Epidermal melanocyte (primary cell): ENCODE measurements around the gene ZNF689.

ENCODE experiments used
- DNase-seq: peaks from one replicate; pipeline ENCODE4 v3.0.0; 2011; ENCODE audit warnings: low spot score; ENCODE audit not compliant: insufficient read length

The ZNF689 gene

DNA sequence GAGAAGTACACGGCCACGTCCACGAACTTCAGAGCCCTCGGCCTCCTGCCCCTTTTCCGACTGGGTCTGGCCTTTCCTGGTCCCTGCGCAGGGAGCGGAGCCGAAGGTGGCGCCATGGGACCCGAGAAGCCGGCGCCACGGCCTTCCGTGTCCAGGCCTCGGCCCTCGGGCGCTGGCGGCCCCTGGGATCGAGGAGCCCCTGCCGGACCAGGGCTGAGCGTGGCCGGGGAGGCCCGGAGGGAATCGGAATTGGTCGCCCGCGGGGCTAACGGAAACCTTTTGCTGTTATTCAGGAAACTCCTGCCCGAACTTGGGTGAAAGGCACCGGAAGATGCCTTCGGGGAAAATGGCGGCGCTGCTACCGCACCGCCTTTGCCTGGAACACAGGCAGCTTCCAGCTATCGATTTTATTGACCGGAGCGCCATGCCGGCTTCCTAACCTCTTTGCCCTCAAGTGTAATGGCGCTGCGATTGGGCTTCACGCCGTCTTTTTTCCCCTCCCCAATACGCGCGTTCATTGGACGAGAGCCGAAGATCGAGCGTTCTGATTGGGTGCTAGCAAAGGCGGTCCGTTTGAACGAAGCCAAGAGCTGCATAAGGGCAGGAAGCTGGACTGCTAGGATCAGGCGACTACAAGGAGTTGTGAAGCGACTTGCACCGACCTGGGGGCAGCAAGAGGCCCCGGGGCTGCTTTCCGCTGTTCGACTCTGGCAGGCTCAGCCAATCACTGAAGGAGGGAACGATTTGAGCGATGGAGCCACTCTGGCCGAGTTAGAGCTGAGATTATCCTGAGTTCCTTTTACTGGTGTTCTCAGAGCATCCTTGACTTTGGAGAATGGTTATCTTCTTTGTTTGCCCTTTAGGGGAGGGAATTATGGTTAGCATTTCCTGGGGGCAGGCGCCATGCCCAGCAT is at the start of gene ZNF689:
ZNF689 (minus strand) TSS at position 464 of the 914 bp plus-strand sequence; CDS start at position 116, 348 bp downstream.
- DNase-seq = peak; percentile 98

DNA sequence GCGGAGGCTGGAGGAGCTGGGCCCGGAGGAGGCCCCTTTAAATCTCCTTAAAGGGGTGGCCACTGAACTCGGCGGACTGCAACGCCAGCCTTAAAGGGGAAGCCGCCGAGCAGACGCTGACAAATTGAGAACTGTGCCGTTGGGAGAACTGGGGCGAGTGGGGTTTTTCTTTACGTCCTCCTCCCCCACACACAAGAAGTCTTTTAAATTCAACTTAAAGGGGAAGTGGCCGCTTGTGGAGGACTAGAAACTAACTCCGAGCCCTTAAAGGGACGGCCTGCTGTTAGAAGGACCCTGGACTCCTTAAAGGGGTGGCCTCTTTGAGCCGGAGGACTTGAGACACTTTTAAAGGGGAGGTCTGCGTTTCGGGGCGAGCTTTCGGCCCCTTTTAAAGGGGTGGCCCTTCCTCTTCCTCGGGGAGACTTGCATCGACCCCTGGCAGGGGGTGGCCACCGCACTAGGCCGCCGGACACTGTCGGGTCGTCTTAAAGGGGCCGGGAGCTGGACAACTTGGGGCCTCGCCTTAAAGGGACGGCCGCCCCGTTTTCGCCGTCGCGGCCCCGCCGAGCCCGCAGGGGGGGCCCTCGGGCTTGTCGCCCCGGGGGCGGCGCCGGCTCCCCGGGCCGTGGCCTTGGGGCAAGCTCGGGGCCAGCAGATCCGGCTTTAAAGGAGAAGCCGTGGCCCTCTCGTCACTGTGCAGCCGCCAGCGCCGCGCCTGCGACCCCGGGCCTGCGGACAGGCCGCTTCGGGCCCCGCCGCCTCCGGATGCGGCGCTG is 48.7 kb upstream of the ZNF689 start:
- DNase-seq = peak; percentile 60

DNA sequence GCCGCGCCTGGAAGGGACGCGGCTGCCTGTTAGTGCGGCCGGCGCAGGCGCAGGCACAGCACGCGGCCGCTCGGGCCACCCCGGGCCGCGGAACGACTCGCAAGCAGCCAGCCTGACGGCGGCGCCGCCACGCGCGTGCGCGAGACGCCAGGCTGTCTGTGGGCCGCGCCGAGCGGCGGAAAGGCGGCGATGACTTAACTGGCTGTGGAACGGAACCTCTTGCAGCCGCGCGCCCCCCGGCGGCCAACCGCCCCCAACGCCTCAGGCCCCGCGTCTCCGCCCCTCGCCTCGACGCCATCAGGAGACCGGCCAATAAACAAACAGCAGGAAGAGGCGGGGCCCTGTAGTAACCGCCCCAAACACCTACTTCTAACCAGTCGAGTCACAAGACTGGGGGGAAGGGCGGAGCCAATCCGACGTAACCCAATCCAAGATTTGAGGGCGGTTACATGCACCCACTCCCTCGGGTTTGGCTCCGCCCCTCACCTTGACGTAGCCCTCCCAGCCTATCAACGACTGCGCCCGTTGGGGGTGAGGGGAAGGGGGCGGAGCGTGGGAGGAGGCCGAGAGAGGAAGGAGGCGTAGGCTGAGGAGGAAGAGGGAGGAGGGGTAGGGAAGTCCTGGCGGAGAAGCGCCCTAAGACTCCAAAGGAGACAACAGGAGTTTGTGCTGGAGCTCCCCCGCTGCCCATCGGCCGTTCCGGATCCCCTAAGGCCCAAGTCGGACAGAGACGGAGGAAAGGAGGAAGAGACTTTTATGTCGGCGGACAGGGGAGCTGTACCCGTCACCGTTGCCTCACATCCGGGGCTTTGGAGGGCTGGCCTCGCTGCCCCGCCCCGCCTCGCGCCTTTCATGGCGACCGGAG is 47.9 kb upstream of the ZNF689 start, which contains the start of gene FBRS:
FBRS (plus strand) TSS at position 566 of the 865 bp plus-strand sequence. CDS start 1,088 bp downstream, outside the sequence.
- DNase-seq = peak; percentile 98

DNA sequence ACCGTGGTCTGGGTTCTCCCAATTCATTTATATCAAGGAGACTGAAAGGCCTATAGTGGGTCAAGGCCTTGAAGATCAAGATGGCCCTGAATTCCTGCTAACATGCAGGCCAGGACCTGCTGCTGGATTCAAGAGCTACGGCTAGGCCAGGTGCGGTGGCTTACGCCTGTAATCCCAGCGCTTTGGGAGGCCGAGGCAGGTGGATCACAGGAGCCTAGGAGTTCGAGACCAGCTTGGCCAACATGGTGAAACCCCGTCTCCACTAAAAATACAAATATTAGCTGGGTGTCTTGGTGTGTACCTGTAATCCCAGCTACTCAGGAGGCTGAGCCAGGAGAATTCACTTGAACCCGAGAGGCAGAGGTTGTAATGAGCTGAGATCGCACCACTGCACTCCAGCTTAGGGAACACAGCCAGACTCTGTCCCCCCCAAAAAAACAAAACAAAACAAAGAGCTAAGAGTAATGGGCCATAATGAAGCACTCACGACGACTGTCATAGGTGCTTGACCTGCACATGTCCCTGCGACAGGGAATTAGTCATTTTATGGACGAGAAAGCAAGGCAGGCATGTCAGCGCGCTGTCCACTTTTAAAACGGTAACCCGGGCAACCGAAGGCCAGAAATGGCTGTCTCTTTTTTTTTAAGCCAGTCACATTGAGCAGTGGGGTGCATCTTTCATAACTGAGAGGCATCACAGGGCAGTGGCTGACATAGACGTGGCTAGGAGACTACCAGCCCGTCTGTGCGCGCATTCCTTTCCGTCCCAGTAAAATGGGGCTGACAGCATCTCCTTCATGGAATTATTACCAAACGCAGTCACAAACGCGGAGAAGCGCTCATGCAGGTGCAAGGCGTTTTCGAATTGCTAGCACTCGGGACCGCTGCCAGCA is 47.0 kb upstream of the ZNF689 start:
- no peak for DNase-seq

DNA sequence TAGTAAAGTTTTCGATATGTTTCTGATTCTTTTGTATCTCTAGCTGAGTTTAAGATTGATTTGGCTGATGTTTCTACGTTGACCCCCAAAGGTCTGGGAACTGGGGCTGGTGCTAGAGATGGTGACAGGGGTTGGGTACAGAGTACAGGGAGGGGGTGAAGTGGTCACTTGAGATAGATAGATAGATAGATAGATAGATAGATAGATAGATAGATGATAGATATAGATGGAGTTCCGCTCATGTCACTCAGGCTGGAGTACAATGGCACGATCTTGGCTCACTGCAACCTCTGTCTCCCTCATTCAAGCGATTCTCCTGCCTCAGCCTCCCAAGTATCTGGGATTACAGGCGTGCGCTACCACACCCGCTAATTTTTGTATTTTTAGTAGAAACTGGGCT is 46.2 kb upstream of the ZNF689 start:
- DNase-seq = no peak

DNA sequence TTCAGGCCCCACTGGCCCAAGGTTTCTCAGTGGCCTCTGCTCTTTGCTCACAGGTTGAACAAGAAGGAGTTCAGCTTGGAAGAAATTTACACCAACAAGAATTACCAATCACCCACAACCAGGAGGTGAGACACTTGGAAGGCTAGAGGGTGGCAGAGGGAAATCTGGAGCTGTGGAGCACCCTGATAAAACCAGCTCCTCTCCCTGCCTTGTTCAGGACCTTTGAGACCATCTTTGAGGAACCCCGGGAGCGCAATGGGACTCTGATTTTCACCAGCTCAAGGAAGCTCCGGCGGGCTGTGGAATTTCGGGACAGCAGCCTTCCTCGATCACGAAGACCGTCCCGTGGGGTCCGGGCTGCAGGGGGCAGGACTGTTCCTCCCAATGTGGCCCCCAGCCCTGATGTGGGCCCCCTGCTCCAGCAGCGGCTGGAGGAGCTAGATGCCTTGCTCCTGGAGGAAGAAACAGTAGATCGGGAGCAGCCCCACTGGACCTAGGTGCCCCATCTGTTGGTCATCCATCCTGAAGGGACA is 45.7 kb upstream of the ZNF689 start:
- DNase-seq = no peak

DNA sequence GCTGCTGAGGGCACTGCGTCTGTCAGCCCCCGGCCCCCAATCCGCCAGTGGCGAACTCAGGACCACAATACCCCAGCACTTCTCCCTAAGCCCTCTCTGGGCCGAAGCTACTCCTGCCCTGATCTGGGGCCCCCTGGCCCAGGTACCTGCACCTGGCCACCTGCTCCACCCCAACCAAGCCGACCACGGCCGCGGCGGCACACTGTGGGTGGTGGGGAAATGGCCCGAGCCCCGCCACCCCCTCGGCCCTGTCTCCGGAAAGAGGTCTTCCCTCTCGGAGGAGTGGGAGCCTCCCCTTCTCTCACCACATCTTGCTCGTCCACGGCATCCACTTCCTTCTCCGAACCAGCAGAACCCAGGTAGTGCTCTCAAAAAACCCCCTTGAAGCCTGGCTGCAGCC is 44.7 kb upstream of the ZNF689 start:
- DNase-seq = no peak

DNA sequence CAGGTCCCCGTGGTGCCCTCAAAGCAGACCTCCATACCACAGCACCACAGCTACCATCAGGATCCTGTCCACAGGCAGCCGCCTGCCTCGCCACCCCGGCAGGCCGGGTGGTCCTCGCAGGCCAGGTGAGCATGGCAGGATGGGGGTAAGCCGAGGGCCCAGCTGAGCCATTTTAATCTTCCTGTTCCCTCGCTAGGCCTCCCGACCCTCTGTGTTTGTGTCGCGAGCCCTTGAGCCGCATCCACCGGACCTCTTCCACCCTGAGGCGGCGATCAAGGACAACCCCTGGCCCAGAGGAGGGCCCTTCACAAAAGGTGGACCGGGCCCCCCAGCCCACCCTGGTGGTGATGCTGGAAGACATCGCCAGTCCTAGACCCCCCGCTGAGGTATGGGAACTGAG is 42.5 kb upstream of the ZNF689 start:
- peak; percentile 11 for DNase-seq

DNA sequence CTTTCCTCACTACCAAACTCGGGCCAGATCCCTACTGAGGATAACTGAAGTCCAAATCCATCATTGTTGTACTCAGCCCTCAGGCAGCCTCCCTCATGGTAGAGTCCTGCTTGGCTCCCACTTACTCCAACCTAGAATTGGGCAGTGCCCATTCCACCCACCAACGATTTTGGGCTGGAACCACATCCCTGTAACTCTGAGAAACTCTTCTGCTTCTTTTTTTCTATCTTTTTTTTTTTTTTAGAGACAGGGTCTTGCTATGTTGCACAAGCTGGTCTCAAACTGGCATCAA is 41.8 kb upstream of the ZNF689 start:
- no peak for DNase-seq

DNA sequence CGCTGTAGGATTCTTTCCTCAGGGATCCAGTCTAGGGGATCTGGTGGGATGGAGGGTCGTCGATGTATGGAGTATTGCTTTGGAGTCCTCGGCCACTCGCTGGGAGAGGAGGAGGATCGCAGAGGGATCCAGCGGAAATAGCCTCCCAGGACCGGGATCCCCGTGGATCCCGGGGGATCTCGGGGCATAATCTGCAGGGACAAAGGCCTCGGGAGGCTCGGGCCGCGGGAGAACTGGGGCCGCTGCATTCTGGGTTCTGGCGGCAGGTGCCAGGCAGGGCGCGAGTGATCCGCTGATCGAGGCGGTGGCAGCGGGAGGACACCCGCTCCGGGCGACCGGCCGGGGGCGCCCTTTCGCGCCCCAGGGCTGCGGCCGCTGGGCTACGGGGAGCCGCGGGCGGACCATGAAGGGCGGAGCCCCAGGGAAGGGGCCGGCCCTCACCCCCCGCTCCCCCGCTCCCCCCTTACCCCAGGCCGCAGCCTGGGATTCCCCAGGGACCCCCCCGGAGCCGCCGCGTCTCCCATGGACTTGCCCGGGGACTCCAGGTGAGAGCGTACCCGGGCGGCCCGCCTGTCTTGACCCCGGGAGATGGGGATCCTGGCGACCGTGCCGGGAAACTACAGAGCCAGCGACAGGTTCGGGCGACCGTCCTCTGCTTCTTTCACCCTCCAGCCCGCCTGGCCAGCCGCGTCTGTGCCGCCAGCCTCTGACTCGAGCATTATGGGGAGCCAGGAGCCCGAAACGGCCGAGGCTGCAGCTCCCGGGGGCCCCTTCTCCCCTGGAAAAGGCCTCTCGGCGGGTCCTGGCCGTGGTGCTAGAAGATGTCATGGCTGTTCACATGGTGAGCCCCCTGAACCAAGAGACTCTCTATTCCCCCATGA is 41.2 kb upstream of the ZNF689 start:
- DNase-seq = peak; percentile 33

DNA sequence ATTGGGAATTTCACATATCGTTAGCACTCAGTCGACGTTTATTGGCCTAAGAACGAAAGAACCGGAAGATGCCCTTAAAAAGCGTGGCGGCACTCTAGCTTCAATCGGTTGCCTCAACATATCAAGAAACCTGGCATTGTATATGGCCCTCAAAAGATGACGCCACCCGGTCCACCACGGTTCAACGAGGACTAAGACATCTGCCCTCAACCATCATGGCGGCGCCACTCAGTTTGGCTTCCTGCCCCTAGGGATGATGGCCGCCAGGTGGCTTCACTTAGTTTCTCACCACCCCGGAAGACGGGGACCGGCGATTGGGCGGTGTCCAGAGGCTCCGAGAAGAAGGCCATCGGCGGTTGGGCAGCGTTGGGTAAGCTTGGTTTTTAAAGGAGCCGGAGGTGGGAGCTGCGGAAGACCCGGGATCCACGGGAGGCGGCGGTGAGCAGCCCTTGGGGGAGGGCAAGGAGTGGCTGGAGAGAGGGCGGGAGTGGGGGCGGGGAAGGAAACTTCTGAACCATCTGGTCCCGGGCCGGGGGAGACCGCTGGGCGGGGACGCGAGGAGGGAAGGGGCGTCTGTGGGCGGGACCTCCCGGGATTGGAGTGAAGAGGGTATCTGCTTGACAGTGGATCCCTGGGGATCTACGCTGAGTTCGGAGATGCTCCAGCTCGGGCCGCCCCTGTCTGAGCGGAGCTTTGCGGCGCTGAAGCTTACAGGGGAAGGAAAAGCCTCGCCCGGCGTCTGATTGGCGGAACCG is 40.4 kb upstream of the ZNF689 start, which contains the start of gene PRR14:
PRR14 (plus strand) TSS at position 592 of the 755 bp plus-strand sequence. CDS start 686 bp downstream, outside the sequence.
- peak; percentile 92 for DNase-seq

DNA sequence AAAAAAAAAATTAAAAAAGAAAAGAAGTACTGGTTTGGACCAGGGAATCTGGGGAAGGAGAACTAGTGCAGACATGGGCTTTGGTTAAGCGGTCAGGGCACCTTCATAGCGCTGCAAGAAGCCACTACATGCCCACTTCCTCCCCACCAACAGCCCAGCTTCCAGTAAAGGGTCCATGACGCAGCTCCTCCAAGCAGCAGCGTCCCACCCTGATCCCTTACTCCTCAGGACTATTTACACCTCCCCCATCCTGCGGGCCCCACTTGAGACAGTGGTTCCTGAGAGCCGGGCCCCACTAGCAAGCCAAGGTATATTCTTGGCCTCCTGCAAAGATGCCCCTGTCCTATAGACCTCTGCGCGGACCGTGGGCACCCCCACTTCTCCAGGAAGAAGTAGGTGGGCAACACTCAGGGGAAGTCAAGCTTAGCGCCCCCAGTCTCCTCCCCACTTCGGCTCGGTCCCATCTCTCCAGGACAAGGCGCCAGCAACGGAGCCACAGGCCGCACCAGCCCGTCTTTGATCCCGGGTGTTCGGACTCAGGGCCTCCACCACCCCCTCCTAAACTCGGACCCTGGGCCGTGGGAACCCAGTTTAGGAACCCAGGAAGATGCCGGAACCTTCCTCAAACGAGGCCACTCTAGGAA is 39.7 kb upstream of the ZNF689 start:
- DNase-seq = no peak

DNA sequence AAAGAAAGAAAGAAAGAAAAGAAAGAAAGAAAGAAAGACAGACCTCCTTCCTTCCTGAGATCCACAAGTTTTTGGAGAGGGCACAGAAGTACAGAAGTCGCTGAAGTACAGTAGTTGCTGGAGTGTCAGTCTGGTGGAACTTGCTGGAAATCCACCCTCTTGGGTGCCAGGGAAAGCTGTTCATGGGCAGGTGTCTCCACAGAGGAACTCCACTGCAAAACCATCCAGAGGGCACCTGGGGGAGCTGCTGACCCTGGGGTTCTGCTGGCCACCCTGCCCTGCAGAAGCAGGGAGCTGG is 37.0 kb upstream of the ZNF689 start:
- DNase-seq = no peak

DNA sequence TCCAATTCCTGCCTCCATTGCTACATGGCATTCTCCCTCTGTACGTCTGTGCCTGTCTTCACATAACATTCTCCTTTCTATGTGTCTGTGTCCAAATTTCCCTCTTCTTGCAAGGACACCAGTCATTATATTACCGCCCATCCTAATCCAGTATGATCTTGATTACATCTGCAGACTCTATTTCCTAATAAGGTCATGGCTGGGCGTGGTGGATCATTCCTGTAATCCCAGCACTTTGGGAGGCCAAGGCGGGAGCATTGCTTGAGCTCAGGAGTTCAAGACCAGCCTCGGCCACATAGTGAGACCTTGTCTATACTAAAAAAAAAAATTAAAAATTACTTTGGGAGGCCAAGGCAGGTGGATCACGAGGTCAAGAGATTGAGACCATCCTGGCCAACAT is 35.5 kb upstream of the ZNF689 start:
- DNase-seq = no peak

DNA sequence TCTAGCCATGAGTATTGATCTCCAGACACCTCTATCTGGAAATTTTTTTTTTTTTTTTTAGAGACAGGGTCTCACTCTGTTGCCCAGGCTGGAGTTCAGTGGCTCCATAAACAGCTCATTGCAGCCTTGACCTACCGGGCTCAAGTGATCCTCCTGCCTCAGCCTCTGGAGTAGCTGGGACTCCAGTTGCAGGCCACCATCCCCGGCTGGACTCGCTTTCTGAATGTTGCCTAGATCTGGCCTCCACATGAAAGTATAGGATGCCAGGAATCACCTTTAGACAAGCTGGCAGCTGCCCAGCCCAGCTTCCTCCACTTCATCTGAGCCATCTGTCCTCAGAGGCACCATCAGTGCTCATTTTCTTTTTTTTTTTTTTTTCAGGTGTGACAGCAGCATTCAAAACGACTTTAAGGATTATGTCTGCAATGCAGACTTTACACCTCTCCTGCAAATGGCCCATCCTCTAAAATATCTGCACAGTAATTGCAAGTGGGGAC is 34.2 kb upstream of the ZNF689 start:
- no peak for DNase-seq

DNA sequence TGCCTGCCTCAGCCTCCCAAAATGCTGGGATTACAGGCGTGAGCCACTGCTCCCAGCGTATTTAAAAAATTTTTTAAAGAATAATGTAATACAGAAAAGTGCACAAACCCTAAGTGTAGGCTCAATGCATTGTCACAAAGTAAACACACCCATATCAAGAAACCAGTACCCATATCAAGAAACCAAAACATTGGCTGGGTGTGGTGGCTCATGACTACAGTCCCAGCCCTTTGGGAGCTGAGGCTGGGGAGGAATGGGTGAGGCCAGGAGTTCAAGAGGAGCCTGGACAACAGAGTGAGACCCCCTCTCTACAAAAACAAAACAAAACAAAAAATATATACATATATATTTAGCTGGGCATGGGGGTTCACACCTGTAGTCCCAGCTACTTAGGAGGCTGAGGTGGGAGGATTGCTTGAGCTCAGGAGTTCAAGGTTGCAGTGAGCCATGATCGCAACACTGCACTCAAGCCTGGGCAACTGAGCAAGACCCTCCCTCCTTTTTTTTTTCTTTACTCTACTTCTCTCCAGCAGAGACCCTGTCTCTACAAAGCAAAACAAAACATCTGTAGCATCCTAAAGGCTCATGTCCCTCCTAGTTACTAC is 31.3 kb upstream of the ZNF689 start:
- no peak for DNase-seq

DNA sequence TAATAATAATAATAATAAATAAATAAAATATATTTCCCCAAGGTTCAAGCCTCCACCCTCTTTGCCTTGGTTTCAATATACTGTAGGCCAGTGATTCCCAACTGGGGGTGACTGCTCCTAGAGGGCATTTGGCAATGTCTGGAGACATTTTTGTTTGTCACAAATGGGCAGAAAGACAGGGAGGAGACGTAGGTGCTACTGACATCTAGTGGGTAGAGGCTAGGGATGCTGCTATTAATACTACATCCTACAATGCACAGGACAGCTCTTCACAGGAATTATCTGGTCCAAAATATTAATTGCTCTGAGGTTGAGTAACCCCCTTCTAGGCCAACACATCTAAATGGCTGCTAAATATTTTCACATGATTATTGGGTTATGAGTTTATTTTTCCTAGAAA is 27.8 kb upstream of the ZNF689 start:
- no peak for DNase-seq
